ENCODE results near the gene OR1B1.

- TF ChIP-seq POLR2A (IDR thresholded peaks at IDR 0.05; ENCODE audit: low read length) (no peak), GATA1 (IDR thresholded peaks at IDR 0.05; ENCODE audit: low read depth, low read length) (no peak)
Measured at GRCh38 chr9:122656378-122656777, 1.0 kb downstream of the OR1B1 start.
